HG03558 (cell line): ENCODE results near the gene PEAK3.

ENCODE experiments used
- ATAC-seq: cut with Tn5 transposase; IDR thresholded peaks from one replicate; pipeline ENCODE4 v1.9.1; 2021; ENCODE audit warnings: moderate number of reproducible peaks; ENCODE audit not compliant: unreplicated experiment; ENCODE audit errors: extremely low read depth

The PEAK3 gene

GRCh38 chr19:2273356-2274184 lies 8.4 kb downstream of the PEAK3 start:
- ATAC-seq = no peak

GRCh38 chr19:2271234-2272103 lies 10.5 kb downstream of the PEAK3 start:
- ATAC-seq = no peak

GRCh38 chr19:2270423-2271233 lies 11.3 kb downstream of the PEAK3 start:
- no peak for ATAC-seq

- no peak for ATAC-seq
These were observed 11.9 kb downstream of the PEAK3 start for GRCh38 chr19:2270157-2270422.

- ATAC-seq = no peak
These were observed 12.5 kb downstream of the PEAK3 start for GRCh38 chr19:2269244-2270156.

GRCh38 chr19:2268861-2269243 lies 13.1 kb downstream of the PEAK3 start:
- ATAC-seq = no peak

- no peak for ATAC-seq
These were observed 13.5 kb downstream of the PEAK3 start for GRCh38 chr19:2268480-2268830.

- ATAC-seq = no peak
These were observed 15.6 kb downstream of the PEAK3 start for GRCh38 chr19:2266183-2266993.

- ATAC-seq = no peak
These were observed 20.4 kb downstream of the PEAK3 start for GRCh38 chr19:2261438-2262172.

- no peak for ATAC-seq
These were observed 21.6 kb downstream of the PEAK3 start for GRCh38 chr19:2260341-2260805.

- ATAC-seq = no peak
These were observed 22.6 kb downstream of the PEAK3 start for GRCh38 chr19:2259336-2259735.

GRCh38 chr19:2255982-2256685 lies 25.8 kb downstream of the PEAK3 start, which contains the start of gene JSRP1:
JSRP1 (minus strand) TSS chr19:2256417; CDS start chr19:2255314, 1,103 bp downstream.
- ATAC-seq = no peak

- ATAC-seq = no peak
These were observed 26.7 kb downstream of the PEAK3 start for GRCh38 chr19:2255112-2255845.

- no peak for ATAC-seq
These were observed 27.7 kb downstream of the PEAK3 start for GRCh38 chr19:2254064-2254872.

- no peak for ATAC-seq
These were observed 28.6 kb downstream of the PEAK3 start for GRCh38 chr19:2253106-2254063.
